HepG2 (cell line): ENCODE measurements around the gene PLCL2. TPM values are rescaled to one million over a fixed set of nuclear protein-coding genes. Genes with fewer than 3 reads are reported as not detected.
"Not testable (repeated sequence)": the region's sequence is repeated elsewhere in the genome, so short reads cannot be mapped to it uniquely, and the experiment has no call there.

Source experiments
- ATAC-seq: fragments of 200-7000 bp; cut with Tn5 transposase; 3 replicates; pipeline ENCODE4 v1.9.1; 2020; ENCODE audit warnings: mild to moderate bottlenecking, moderate library complexity
- BruUV-seq: library from RNA; stranded (reverse); fragments of 400-500 nt; replicated peaks from 2 replicates; lab custom pipeline; 2021; lab: Mats Ljungman, UMichigan
- CTCF ChIA-PET: fragments of 300-600 bp; formaldehyde crosslinking; extraction: SDS; loops from one replicate; lab custom pipeline; 2021; ENCODE audit warnings: low total read pairs, inconsistent platforms, low intra/inter-chr PET ratio; lab: Yijun Ruan, JAX
- POLR2A ChIA-PET: fragments of 350-600 bp; sonication (Branson Sonifier 250); formaldehyde crosslinking; loops from one replicate; lab custom pipeline; 2020; ENCODE audit warnings: antibody characterized with exemption, inconsistent platforms; lab: Yijun Ruan, JAX
- DNase-seq: peaks from one replicate; pipeline ENCODE4 v3.0.0-alpha.2; 2015; ENCODE audit warnings: low spot score
- FAIRE-seq: peaks from 3 replicates; lab custom pipeline; 2011; peaks lifted over from hg19 to GRCh38; lab: Jason Lieb, UNC
- H2AFZ ChIP-seq: one replicate; pipeline ENCODE4 v1.6.1; 2011; ENCODE audit warnings: low read length, inconsistent platforms
- H3K27ac ChIP-seq: fragments of 300-600 bp; 3 replicates; pipeline ENCODE4 v1.8.0; 2011; ENCODE audit warnings: mixed run types, mild to moderate bottlenecking, mixed read lengths, low read length, inconsistent platforms; ENCODE audit not compliant: insufficient read depth; ENCODE audit errors: extremely low read length
- H3K27me3 ChIP-seq, 2 experiments: fragments of 200-600 bp in 1 of 2; 2 replicates in 1 of 2; 3 replicates in 1 of 2; pipeline versions ENCODE4 v1.6.0 to v1.8.0; 2011; ENCODE audit warnings: low read length in 2 of 2, mild to moderate bottlenecking in 2 of 2, moderate library complexity in 2 of 2, inconsistent platforms in 1 of 2; ENCODE audit not compliant: insufficient read depth in 2 of 2, control insufficient read depth in 1 of 2
- H3K36me3 ChIP-seq, 2 experiments: fragments of 200-600 bp in 1 of 2; replicated peaks in 1 of 2; 2 replicates in 1 of 2; 3 replicates in 1 of 2; pipeline versions ENCODE4 v1.5.1 to v1.8.0; 2011; ENCODE audit warnings: low read length in 2 of 2, inconsistent platforms in 1 of 2; ENCODE audit not compliant: insufficient read depth in 2 of 2, control insufficient read depth in 1 of 2
- H3K4me1 ChIP-seq: 2 replicates; pipeline ENCODE4 v1.5.1; 2012; ENCODE audit warnings: low read length, inconsistent platforms; ENCODE audit not compliant: insufficient read depth
- H3K4me2 ChIP-seq: 2 replicates; pipeline ENCODE4 v1.6.0; 2011; ENCODE audit warnings: low read depth, low read length, inconsistent platforms
- H3K4me3 ChIP-seq, 3 experiments: fragments of 200-600 bp in 1 of 3; sonication (generic), shearing (Covaris generic) in 1 of 3; replicated peaks in 1 of 3; 2 replicates each; pipeline ENCODE4 v1.5.1; 2011 to 2016; ENCODE audit warnings: low read length in 3 of 3, inconsistent platforms in 2 of 3, low read depth in 2 of 3, mild to moderate bottlenecking in 2 of 3, control low read depth in 1 of 3, mixed read lengths in 1 of 3; ENCODE audit not compliant: insufficient read depth in 1 of 3
- H3K79me2 ChIP-seq: one replicate; pipeline ENCODE4 v1.6.1; 2011; ENCODE audit warnings: low read length, inconsistent platforms; ENCODE audit not compliant: insufficient read depth
- H3K9ac ChIP-seq: 2 replicates; pipeline ENCODE4 v1.6.0; 2011; ENCODE audit warnings: mild to moderate bottlenecking, low read depth, low read length, inconsistent platforms; ENCODE audit not compliant: insufficient read depth
- H3K9me3 ChIP-seq: 2 replicates; pipeline ENCODE4 v1.5.1; 2012; ENCODE audit warnings: mild to moderate bottlenecking, low read length
- H4K20me1 ChIP-seq: 2 replicates; pipeline ENCODE4 v1.6.0; 2011; ENCODE audit warnings: inconsistent platforms, mild to moderate bottlenecking, low read length, moderate library complexity; ENCODE audit not compliant: insufficient read depth
- DNMT1 ChIP-seq: sonication (generic); formaldehyde crosslinking; IDR thresholded peaks from 2 replicates; pipeline ENCODE4 v1.5.1; 2020; ENCODE audit warnings: mild to moderate bottlenecking, missing genetic modification reagents
- KAT7 ChIP-seq: IDR thresholded peaks from 2 replicates; pipeline ENCODE4 v1.6.1; 2018; ENCODE audit warnings: borderline replicate concordance, missing compliant biosample characterization
- MATR3 ChIP-seq: sonication (generic); formaldehyde crosslinking; IDR thresholded peaks from 2 replicates; pipeline ENCODE4 v1.4.0; 2020; ENCODE audit warnings: missing genetic modification reagents
- MIER3 ChIP-seq: IDR thresholded peaks from 2 replicates; pipeline ENCODE4 v1.6.1; 2016; ENCODE audit warnings: missing compliant biosample characterization, borderline replicate concordance
- NCOA2 ChIP-seq: sonication (generic); formaldehyde crosslinking; IDR thresholded peaks from 2 replicates; pipeline ENCODE4 v1.8.0; 2022; ENCODE audit warnings: inconsistent platforms
- NPAS2 ChIP-seq: sonication (generic); formaldehyde crosslinking; IDR thresholded peaks from 2 replicates; pipeline ENCODE4 v1.8.0; 2022; ENCODE audit warnings: mild to moderate bottlenecking, missing genetic modification reagents, borderline replicate concordance
- RARA ChIP-seq: IDR thresholded peaks from 2 replicates; pipeline ENCODE4 v1.6.1; 2016; ENCODE audit warnings: missing genetic modification reagents, missing compliant biosample characterization
- RFXAP ChIP-seq: sonication (generic); formaldehyde crosslinking; IDR thresholded peaks from 2 replicates; pipeline ENCODE4 v1.4.0; 2020; ENCODE audit warnings: missing genetic modification reagents, borderline replicate concordance
- THYN1 ChIP-seq: sonication (generic); formaldehyde crosslinking; IDR thresholded peaks from 2 replicates; pipeline ENCODE4 v1.8.1; 2023; ENCODE audit warnings: low read depth, mild to moderate bottlenecking, moderate library complexity, missing genetic modification reagents, borderline replicate concordance
- USF2 ChIP-seq, 2 experiments: sonication (generic) in 1 of 2; formaldehyde crosslinking in 1 of 2; IDR thresholded peaks; 2 replicates each; pipeline versions ENCODE4 v1.5.1 to v1.6.1; 2011 to 2020; ENCODE audit warnings: borderline replicate concordance in 1 of 2, low read depth in 1 of 2, low read length in 1 of 2, mild to moderate bottlenecking in 1 of 2, missing genetic modification reagents in 1 of 2, moderate library complexity in 1 of 2
- XBP1 ChIP-seq: sonication (generic); formaldehyde crosslinking; IDR thresholded peaks from 2 replicates; pipeline ENCODE4 v1.5.0; 2020; ENCODE audit warnings: missing genetic modification reagents
- ZNF577 ChIP-seq: sonication (generic); formaldehyde crosslinking; IDR thresholded peaks from 2 replicates; pipeline ENCODE4 v1.4.0; 2020; ENCODE audit warnings: mild to moderate bottlenecking, low read depth, missing genetic modification reagents, borderline replicate concordance
- ZNF747 ChIP-seq: sonication (generic); formaldehyde crosslinking; IDR thresholded peaks from 2 replicates; pipeline ENCODE4 v1.8.1; 2023; ENCODE audit warnings: missing genetic modification reagents, mild to moderate bottlenecking, borderline replicate concordance
- WGBS: methylation state at CpG from one replicate; pipeline ENCODE4 v1.1.6; 2017; ENCODE audit warnings: low lambda C conversion rate; 5-methylcytosine and 5-hydroxymethylcytosine counted together
- in situ Hi-C: cut with HindIII; loops from 2 replicates; pipeline ENCODE4 v1.10.0; 2017; ENCODE audit warnings: low pct_unique_long_range_greater_than_20kb; ENCODE audit not compliant: extremely low pct_ligation_motif_present
- intact Hi-C: fragments of 100-400 bp; cut with micrococcal nuclease; formaldehyde crosslinking; loops from one replicate; pipeline ENCODE4 v1.10.0; 2022; ENCODE audit not compliant: unreplicated experiment
- polyA plus RNA-seq, 8 experiments: library from polyadenylated mRNA; depleted of rRNA in 3 of 8; stranded (reverse) in 7 of 8; unstranded in 1 of 8; fragments of >200 nt; fragmentation: Illumina TruSeq in 4 of 8; extraction: Trizol in 4 of 8; gene quantifications; 2 replicates each; pipeline versions ENCODE4 v1.2.1 to v1.2.3, GENCODE V29; 2011 to 2016; ENCODE audit warnings: low read depth in 4 of 8, missing spikeins in 1 of 8, mixed read lengths in 1 of 8; ENCODE audit not compliant: insufficient read depth in 1 of 8
- total RNA-seq, 5 experiments: library from RNA; depleted of rRNA; stranded (reverse); fragments of >200 nt; fragmentation: Illumina TruSeq; extraction: Trizol; gene quantifications; 2 replicates each; pipeline ENCODE4 v1.2.3, GENCODE V29; 2016; ENCODE audit warnings: low read depth in 1 of 5
- TF ChIP-seq, protein P1 (sequence below): sonication (generic); formaldehyde crosslinking; IDR thresholded peaks from 2 replicates; pipeline ENCODE4 v1.5.0; 2020; ENCODE audit warnings: missing genetic modification reagents

Gene PLCL2
- total and polyA plus RNA-seq, 2 of the 13 experiments (the other 11 are each of a cell fraction or from before 2014, with no cell fraction given): not detected

- no peaks in the 10 kb centered on the region for H3K4me1 ChIP-seq
- no peak for ATAC-seq
- H4K20me1 ChIP-seq: no peaks in the 10 kb centered on the region
- 42% methylated on average over 3 of the region's 3 CpGs for WGBS
- in situ Hi-C loops (no loop called here), intact Hi-C loops (no loop called here)
- no peaks in the 10 kb centered on the region for H3K79me2 ChIP-seq
- no peaks in the 10 kb centered on the region for H3K36me3 ChIP-seq
- H3K27me3 ChIP-seq: no peaks in the 10 kb centered on the region
- TF ChIP-seq THYN1 (CRISPR knock-in tag) (no peak), DNMT1 (no peak), MATR3 (CRISPR knock-in tag) (no peak), NCOA2 (CRISPR knock-in tag) (no peak), MIER3 (CRISPR knock-in tag) (no peak), XBP1 (no peak), NPAS2 (no peak), RFXAP (CRISPR knock-in tag) (no peak), ZNF577 (CRISPR knock-in tag) (no peak), RARA (no peak), KAT7 (CRISPR knock-in tag) (no peak), ZNF747 (CRISPR knock-in tag) (no peak), USF2 (IDR thresholded peaks at IDR 0.05; ENCODE audit: low read depth, low read length) (no peak), USF2 (CRISPR knock-in tag; IDR thresholded peaks at IDR 0.05; ENCODE audit: borderline replicate concordance) (no peak)
- TF ChIP-seq, protein P1, sequence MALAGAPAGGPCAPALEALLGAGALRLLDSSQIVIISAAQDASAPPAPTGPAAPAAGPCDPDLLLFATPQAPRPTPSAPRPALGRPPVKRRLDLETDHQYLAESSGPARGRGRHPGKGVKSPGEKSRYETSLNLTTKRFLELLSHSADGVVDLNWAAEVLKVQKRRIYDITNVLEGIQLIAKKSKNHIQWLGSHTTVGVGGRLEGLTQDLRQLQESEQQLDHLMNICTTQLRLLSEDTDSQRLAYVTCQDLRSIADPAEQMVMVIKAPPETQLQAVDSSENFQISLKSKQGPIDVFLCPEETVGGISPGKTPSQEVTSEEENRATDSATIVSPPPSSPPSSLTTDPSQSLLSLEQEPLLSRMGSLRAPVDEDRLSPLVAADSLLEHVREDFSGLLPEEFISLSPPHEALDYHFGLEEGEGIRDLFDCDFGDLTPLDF (CRISPR knock-in tag): no peak
- TF ChIP-seq, all 625 proteins: peak for 0
- no peak overlapping the region for H3K4me2 ChIP-seq
- H3K27ac ChIP-seq: no peak overlapping the region
- ChIA-PET POLR2A (no interaction called here), CTCF (no interaction called here)
- no peak for FAIRE-seq
- H3K4me3 ChIP-seq: no peak overlapping the region
- H3K9ac ChIP-seq: no peak overlapping the region
- BruUV-seq: no TSS peak
- no peak for DNase-seq
- no peak overlapping the region for H2AFZ ChIP-seq
- H3K9me3 ChIP-seq: no peaks in the 10 kb centered on the region
Observed at GRCh38 chr3:16978921-16979271, 94.1 kb downstream of the PLCL2 start.

- H3K4me1 ChIP-seq, H2AFZ ChIP-seq, H3K4me2 ChIP-seq, H3K27ac ChIP-seq, H3K27me3 ChIP-seq, POLR2A ChIA-PET, H4K20me1 ChIP-seq, BruUV-seq, intact Hi-C loops, in situ Hi-C loops, ATAC-seq, DNase-seq, CTCF ChIA-PET, H3K9ac ChIP-seq, H3K36me3 ChIP-seq, H3K4me3 ChIP-seq, H3K79me2 ChIP-seq, FAIRE-seq, H3K9me3 ChIP-seq: not testable (repeated sequence)
- WGBS: 55% methylated on average over 4 of the region's 43 CpGs
Observed at GRCh38 chr3:16979769-16980515, 95.2 kb downstream of the PLCL2 start.
